HepG2 (cell line): ENCODE data around the gene KCNMA1. TPM values are rescaled to one million over a fixed set of nuclear protein-coding genes. Genes with fewer than 3 reads are reported as not detected.

ENCODE experiments used
- ATAC-seq: fragments of 200-7000 bp; cut with Tn5 transposase; 3 replicates; pipeline ENCODE4 v1.9.1; 2020; ENCODE audit warnings: mild to moderate bottlenecking, moderate library complexity
- BruUV-seq: library from RNA; stranded (reverse); fragments of 400-500 nt; replicated peaks from 2 replicates; lab custom pipeline; 2021; lab: Mats Ljungman, UMichigan
- CTCF ChIA-PET: fragments of 300-600 bp; formaldehyde crosslinking; extraction: SDS; loops from one replicate; lab custom pipeline; 2021; ENCODE audit warnings: low total read pairs, inconsistent platforms, low intra/inter-chr PET ratio; lab: Yijun Ruan, JAX
- POLR2A ChIA-PET: fragments of 350-600 bp; sonication (Branson Sonifier 250); formaldehyde crosslinking; loops from one replicate; lab custom pipeline; 2020; ENCODE audit warnings: antibody characterized with exemption, inconsistent platforms; lab: Yijun Ruan, JAX
- DNase-seq: peaks from one replicate; pipeline ENCODE4 v3.0.0-alpha.2; 2015; ENCODE audit warnings: low spot score
- FAIRE-seq: peaks from 3 replicates; lab custom pipeline; 2011; peaks lifted over from hg19 to GRCh38; lab: Jason Lieb, UNC
- H2AFZ ChIP-seq: one replicate; pipeline ENCODE4 v1.6.1; 2011; ENCODE audit warnings: low read length, inconsistent platforms
- H3K27ac ChIP-seq: fragments of 300-600 bp; 3 replicates; pipeline ENCODE4 v1.8.0; 2011; ENCODE audit warnings: mixed run types, mild to moderate bottlenecking, mixed read lengths, low read length, inconsistent platforms; ENCODE audit not compliant: insufficient read depth; ENCODE audit errors: extremely low read length
- H3K27me3 ChIP-seq, 2 experiments: fragments of 200-600 bp in 1 of 2; 2 replicates in 1 of 2; 3 replicates in 1 of 2; pipeline versions ENCODE4 v1.6.0 to v1.8.0; 2011; ENCODE audit warnings: low read length in 2 of 2, mild to moderate bottlenecking in 2 of 2, moderate library complexity in 2 of 2, inconsistent platforms in 1 of 2; ENCODE audit not compliant: insufficient read depth in 2 of 2, control insufficient read depth in 1 of 2
- H3K36me3 ChIP-seq, 2 experiments: fragments of 200-600 bp in 1 of 2; replicated peaks in 1 of 2; 2 replicates in 1 of 2; 3 replicates in 1 of 2; pipeline versions ENCODE4 v1.5.1 to v1.8.0; 2011; ENCODE audit warnings: low read length in 2 of 2, inconsistent platforms in 1 of 2; ENCODE audit not compliant: insufficient read depth in 2 of 2, control insufficient read depth in 1 of 2
- H3K4me1 ChIP-seq: 2 replicates; pipeline ENCODE4 v1.5.1; 2012; ENCODE audit warnings: low read length, inconsistent platforms; ENCODE audit not compliant: insufficient read depth
- H3K4me2 ChIP-seq: 2 replicates; pipeline ENCODE4 v1.6.0; 2011; ENCODE audit warnings: low read depth, low read length, inconsistent platforms
- H3K4me3 ChIP-seq, 3 experiments: fragments of 200-600 bp in 1 of 3; sonication (generic), shearing (Covaris generic) in 1 of 3; replicated peaks in 1 of 3; 2 replicates each; pipeline ENCODE4 v1.5.1; 2011 to 2016; ENCODE audit warnings: low read length in 3 of 3, inconsistent platforms in 2 of 3, low read depth in 2 of 3, mild to moderate bottlenecking in 2 of 3, control low read depth in 1 of 3, mixed read lengths in 1 of 3; ENCODE audit not compliant: insufficient read depth in 1 of 3
- H3K79me2 ChIP-seq: one replicate; pipeline ENCODE4 v1.6.1; 2011; ENCODE audit warnings: low read length, inconsistent platforms; ENCODE audit not compliant: insufficient read depth
- H3K9ac ChIP-seq: 2 replicates; pipeline ENCODE4 v1.6.0; 2011; ENCODE audit warnings: mild to moderate bottlenecking, low read depth, low read length, inconsistent platforms; ENCODE audit not compliant: insufficient read depth
- H3K9me3 ChIP-seq: 2 replicates; pipeline ENCODE4 v1.5.1; 2012; ENCODE audit warnings: mild to moderate bottlenecking, low read length
- H4K20me1 ChIP-seq: 2 replicates; pipeline ENCODE4 v1.6.0; 2011; ENCODE audit warnings: inconsistent platforms, mild to moderate bottlenecking, low read length, moderate library complexity; ENCODE audit not compliant: insufficient read depth
- HDAC6 ChIP-seq: fragments of 200-600 bp; sonication (generic); IDR thresholded peaks from 2 replicates; pipeline ENCODE4 v1.7.0; 2017; ENCODE audit warnings: mild to moderate bottlenecking, antibody characterized with exemption, low read length, low read depth
- ONECUT2 ChIP-seq: sonication (generic); formaldehyde crosslinking; IDR thresholded peaks from 2 replicates; pipeline ENCODE4 v1.4.0; 2020; ENCODE audit warnings: missing genetic modification reagents
- ZNF230 ChIP-seq: sonication (generic); formaldehyde crosslinking; IDR thresholded peaks from 2 replicates; pipeline ENCODE4 v1.4.0; 2020; ENCODE audit warnings: mild to moderate bottlenecking, missing genetic modification reagents
- ZNF407 ChIP-seq: sonication (generic); formaldehyde crosslinking; IDR thresholded peaks from one replicate; pipeline ENCODE4 v1.5.1; 2020; ENCODE audit warnings: mild to moderate bottlenecking, missing genetic modification reagents; ENCODE audit errors: not compliant biosample characterization
- WGBS: methylation state at CpG from one replicate; pipeline ENCODE4 v1.1.6; 2017; ENCODE audit warnings: low lambda C conversion rate; 5-methylcytosine and 5-hydroxymethylcytosine counted together
- in situ Hi-C: cut with HindIII; loops from 2 replicates; pipeline ENCODE4 v1.10.0; 2017; ENCODE audit warnings: low pct_unique_long_range_greater_than_20kb; ENCODE audit not compliant: extremely low pct_ligation_motif_present
- intact Hi-C: fragments of 100-400 bp; cut with micrococcal nuclease; formaldehyde crosslinking; loops from one replicate; pipeline ENCODE4 v1.10.0; 2022; ENCODE audit not compliant: unreplicated experiment
- polyA plus RNA-seq, 8 experiments: library from polyadenylated mRNA; depleted of rRNA in 3 of 8; stranded (reverse) in 7 of 8; unstranded in 1 of 8; fragments of >200 nt; fragmentation: Illumina TruSeq in 4 of 8; extraction: Trizol in 4 of 8; gene quantifications; 2 replicates each; pipeline versions ENCODE4 v1.2.1 to v1.2.3, GENCODE V29; 2011 to 2016; ENCODE audit warnings: low read depth in 4 of 8, missing spikeins in 1 of 8, mixed read lengths in 1 of 8; ENCODE audit not compliant: insufficient read depth in 1 of 8
- total RNA-seq, 5 experiments: library from RNA; depleted of rRNA; stranded (reverse); fragments of >200 nt; fragmentation: Illumina TruSeq; extraction: Trizol; gene quantifications; 2 replicates each; pipeline ENCODE4 v1.2.3, GENCODE V29; 2016; ENCODE audit warnings: low read depth in 1 of 5

Gene KCNMA1
- total and polyA plus RNA-seq, 2 of the 13 experiments (the other 11 are each of a cell fraction or from before 2014, with no cell fraction given): 0.02 TPM; not detected in 1

GRCh38 chr10:76968483-76968882, 669.1 kb downstream of the KCNMA1 start:
- no peaks in the 10 kb centered on the region for H4K20me1 ChIP-seq
- intact Hi-C loops (no loop called here), in situ Hi-C loops (no loop called here)
- peaks cover 4 to 47% of the 10 kb centered on the region in 2 experiments for H3K27me3 ChIP-seq
- TF ChIP-seq ONECUT2 (CRISPR knock-in tag) (no peak), HDAC6 (no peak), ZNF230 (no peak), ZNF407 (CRISPR knock-in tag) (no peak)
- DNase-seq (no peak), ATAC-seq (no peak), FAIRE-seq (no peak)
- POLR2A ChIA-PET: no interaction called here
- CTCF ChIA-PET: no interaction called here
- no TSS peak for BruUV-seq
- H3K79me2 ChIP-seq: no peaks in the 10 kb centered on the region
- no peak overlapping the region for H3K9ac ChIP-seq
- 0% methylated on average over 2 of the region's 2 CpGs for WGBS
- no peaks in the 10 kb centered on the region for H3K9me3 ChIP-seq
- no peak overlapping the region for H3K27ac ChIP-seq
- H3K36me3 ChIP-seq: no peaks in the 10 kb centered on the region
- no peaks in the 10 kb centered on the region for H3K4me1 ChIP-seq
- H3K4me2 ChIP-seq: no peak overlapping the region
- no peak overlapping the region for H2AFZ ChIP-seq
- no peak overlapping the region for H3K4me3 ChIP-seq
